Activated naive CD4-positive, alpha-beta T cell treated with anti-CD3 and anti-CD28 coated beads, Interleukin-2, amount 50 U/mL, for 72 hours (primary cell): ENCODE data around the gene KRT20. TPM values are rescaled to one million over a fixed set of nuclear protein-coding genes. Genes with fewer than 3 reads are reported as not detected.
"Not testable (repeated sequence)": the region's sequence is repeated elsewhere in the genome, so short reads cannot be mapped to it uniquely, and the experiment has no call there.

Source experiments
- ATAC-seq, 2 donors: fragments of 150-1000 bp; cut with Tn5 transposase; 2 replicates each; pipeline ENCODE4 v1.10.0; 2021; ENCODE audit warnings: mild to moderate bottlenecking in 2 of 2, moderate library complexity in 2 of 2
- DNase-seq, 2 donors: peaks; one replicate each; pipeline ENCODE4 v3.0.0; 2021 to 2022; ENCODE audit warnings: low spot score in 2 of 2
- H3K27ac Mint-ChIP-seq, 2 donors: one replicate each; pipeline ENCODE4 v1.8.0; 2022; ENCODE audit warnings: mild to moderate bottlenecking in 2 of 2, mixed read lengths in 2 of 2
- H3K36me3 Mint-ChIP-seq, 2 donors: one replicate each; pipeline ENCODE4 v1.8.0; 2022; ENCODE audit warnings: mixed read lengths in 2 of 2
- H3K9me3 Mint-ChIP-seq, 2 donors: one replicate each; pipeline ENCODE4 v1.8.0; 2022; ENCODE audit warnings: mixed read lengths in 2 of 2
- total RNA-seq, 2 donors: library from RNA; stranded (reverse); gene quantifications; one replicate each; pipeline ENCODE4 v1.2.3, GENCODE V29; 2022

Gene KRT20
- total RNA-seq, 2 donors from 2014 or later: not detected

DNA sequence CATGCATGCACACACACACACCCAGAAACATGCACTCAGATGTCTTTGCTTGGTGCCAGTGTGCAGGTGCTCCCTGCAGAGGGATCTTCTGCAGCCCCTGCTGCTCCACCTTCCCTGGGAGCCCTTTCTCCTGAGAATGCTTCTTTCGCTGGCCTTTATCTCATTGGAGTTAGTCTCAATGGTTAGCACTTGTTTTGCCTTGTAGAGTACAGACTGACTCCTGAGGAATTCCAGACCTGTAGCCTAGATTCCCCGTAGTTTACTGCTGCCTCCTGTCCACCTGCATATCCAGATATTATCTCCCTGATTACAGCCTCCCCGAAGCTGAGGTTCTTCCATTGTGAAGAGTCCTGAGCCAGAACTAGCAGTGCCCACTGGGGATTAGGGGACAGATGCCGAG is 14.9 kb downstream of the KRT20 start:
- no peak overlapping the region for H3K27ac Mint-ChIP-seq
- DNase-seq (no peak), ATAC-seq (no peak)
- H3K36me3 Mint-ChIP-seq: no peaks in the 10 kb centered on the region
- no peaks in the 10 kb centered on the region for H3K9me3 Mint-ChIP-seq

DNA sequence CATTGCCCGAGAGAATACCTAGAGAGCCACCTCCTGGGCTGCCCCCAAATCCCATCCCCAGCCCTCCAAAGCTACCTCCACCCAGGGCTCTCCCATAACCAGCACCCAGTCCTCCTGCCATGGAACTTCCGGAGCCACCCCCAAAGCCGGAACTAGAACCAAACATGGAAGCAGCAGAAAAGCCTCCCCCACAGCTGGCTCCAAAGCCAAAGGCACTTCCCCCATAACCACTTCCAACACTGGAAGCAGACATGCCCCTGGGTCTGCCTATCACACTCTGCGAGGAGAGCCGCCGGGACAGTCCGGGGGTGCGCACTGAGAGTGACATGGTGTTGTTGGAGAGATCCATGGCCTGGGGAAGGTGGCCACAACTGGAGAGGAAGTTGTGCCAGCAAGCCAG is 18.2 kb downstream of the KRT20 start, which contains the start of gene KRT12:
Gene KRT12 (minus strand): TSS at position 386 of the 400 bp plus-strand sequence. CDS start 37 bp downstream, at position 349.
- no peaks in the 10 kb centered on the region for H3K36me3 Mint-ChIP-seq
- H3K27ac Mint-ChIP-seq: peak within 1 kb of the TSS in 1 of 2 donors; percentile 50
- DNase-seq (no peak), ATAC-seq (no peak)
- H3K9me3 Mint-ChIP-seq: no peaks in the 10 kb centered on the region

DNA sequence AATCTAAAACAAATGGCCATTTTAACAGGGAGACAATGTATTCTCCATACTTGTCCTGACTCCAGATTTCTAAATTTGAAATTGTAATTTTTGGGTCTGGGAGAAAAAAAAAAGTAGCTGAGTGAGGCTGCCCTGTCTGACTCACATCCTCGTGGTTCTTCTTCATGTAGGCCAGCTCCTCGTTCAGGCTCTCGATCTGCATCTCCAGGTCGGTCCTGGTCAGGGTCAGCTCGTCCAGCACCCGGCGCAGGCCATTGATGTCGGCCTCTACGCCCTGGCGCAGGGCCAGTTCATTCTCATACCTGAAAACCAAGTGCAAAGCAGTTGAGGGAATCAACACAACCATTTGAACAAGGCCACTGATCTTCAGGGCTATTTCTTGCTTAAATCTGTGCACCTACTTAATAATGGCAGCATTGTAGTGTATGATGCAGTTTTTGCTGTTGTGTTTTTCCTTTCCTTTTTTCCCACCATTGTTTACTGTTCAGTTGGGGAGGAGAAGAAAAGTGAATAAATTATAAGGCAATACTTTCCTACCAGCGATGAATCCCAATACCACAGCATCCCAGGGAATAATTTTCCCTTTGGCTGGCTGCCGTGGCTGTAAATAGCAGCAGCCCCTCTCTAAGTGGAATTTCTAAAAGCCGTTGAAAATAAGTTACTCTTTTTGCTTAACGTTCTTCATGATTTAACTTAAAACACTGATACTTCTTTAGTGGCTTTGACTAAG is 20.2 kb downstream of the KRT20 start:
- H3K36me3 Mint-ChIP-seq: no peaks in the 10 kb centered on the region
- no peak for ATAC-seq
- H3K9me3 Mint-ChIP-seq: no peaks in the 10 kb centered on the region
- no peak for DNase-seq
- H3K27ac Mint-ChIP-seq: no peak overlapping the region

DNA sequence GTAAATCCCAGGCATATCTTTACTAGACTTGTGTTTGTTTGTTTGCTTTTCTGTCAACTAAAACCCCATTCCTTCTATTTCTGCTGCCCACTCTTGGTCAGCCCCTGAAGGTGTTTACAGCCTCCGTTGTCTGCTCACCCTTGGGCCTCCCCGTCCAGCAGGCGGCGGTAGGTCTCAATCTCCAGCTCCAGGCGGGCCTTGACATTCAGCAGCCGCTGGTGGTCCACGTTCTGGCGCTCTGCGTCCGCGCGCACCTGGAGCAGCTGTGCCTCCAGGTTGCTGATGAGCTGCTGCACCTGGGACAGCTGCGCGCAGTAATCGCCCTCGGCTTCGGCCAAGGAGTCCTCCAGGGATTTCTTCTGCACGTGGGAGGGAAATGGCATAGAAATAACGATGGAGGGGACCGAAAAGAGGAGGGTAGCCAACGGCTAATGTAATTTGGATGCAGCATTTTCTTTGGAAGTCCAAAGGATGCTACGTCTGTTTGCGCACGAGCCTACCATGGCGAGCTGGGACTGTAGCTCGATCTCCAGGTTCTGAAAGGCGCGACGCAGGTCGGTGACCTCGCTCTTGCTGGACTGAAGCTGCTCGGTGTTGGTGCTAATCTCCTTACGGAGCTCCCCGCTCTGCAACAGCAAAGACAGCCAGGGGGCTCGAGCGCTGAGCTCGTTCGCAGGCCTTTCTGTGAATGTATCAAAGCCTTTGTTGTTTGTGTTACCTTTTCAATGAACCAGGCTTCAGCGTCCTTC is 21.9 kb downstream of the KRT20 start:
- Mint-ChIP-seq H3K36me3 (no peaks in the 10 kb centered on the region), H3K9me3 (no peaks in the 10 kb centered on the region), H3K27ac (no peak overlapping the region)
- DNase-seq (peak in 1 of 2 donors; percentile 5), ATAC-seq (no peak)

- Mint-ChIP-seq H3K36me3 (no peaks in the 10 kb centered on the region), H3K9me3 (no peaks in the 10 kb centered on the region), H3K27ac (peak overlapping the region in 1 of 2 donors; percentile 57)
- ATAC-seq: no peak
- no peak for DNase-seq
Observed at GRCh38 chr17:40859536-40859935, 25.5 kb downstream of the KRT20 start.

GRCh38 chr17:40858667-40859066 is 26.4 kb downstream of the KRT20 start:
- H3K36me3 Mint-ChIP-seq, H3K27ac Mint-ChIP-seq, DNase-seq, ATAC-seq, H3K9me3 Mint-ChIP-seq: not testable (repeated sequence)

GRCh38 chr17:40857535-40857934 is 27.5 kb downstream of the KRT20 start:
- ATAC-seq (no peak), DNase-seq (no peak)
- H3K9me3 Mint-ChIP-seq: no peaks in the 10 kb centered on the region
- H3K27ac Mint-ChIP-seq: no peak overlapping the region
- H3K36me3 Mint-ChIP-seq: no peaks in the 10 kb centered on the region

- H3K9me3 Mint-ChIP-seq: no peaks in the 10 kb centered on the region
- H3K27ac Mint-ChIP-seq: no peak overlapping the region
- DNase-seq (no peak), ATAC-seq (no peak)
- H3K36me3 Mint-ChIP-seq: no peaks in the 10 kb centered on the region
Observed at GRCh38 chr17:40854175-40854814, 30.7 kb downstream of the KRT20 start.

DNA sequence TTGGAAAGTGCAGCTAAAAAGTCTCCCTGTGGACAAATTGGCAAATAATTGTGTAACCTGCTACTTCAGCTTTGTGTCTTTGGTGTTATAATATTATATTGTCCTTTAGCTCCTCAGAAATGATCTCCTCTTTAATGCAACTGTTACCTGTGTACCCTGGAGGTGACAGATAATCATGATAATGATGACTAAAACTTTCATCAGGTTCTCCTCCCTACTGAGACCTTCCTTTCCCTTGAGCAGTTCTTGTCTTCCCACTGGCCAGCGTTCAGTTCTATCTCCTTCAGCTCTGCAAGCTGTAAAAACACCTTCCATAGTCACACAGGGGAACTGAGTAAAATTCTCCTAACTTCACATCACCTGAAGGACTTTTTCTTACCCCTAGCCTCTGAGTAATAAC is 32.7 kb downstream of the KRT20 start:
- ATAC-seq (no peak), DNase-seq (no peak)
- H3K27ac Mint-ChIP-seq: no peak overlapping the region
- no peaks in the 10 kb centered on the region for H3K9me3 Mint-ChIP-seq
- no peaks in the 10 kb centered on the region for H3K36me3 Mint-ChIP-seq

GRCh38 chr17:40850293-40850972 is 34.6 kb downstream of the KRT20 start:
- Mint-ChIP-seq H3K9me3 (no peaks in the 10 kb centered on the region), H3K27ac (no peak overlapping the region), H3K36me3 (no peaks in the 10 kb centered on the region)
- DNase-seq (no peak), ATAC-seq (no peak)

DNA sequence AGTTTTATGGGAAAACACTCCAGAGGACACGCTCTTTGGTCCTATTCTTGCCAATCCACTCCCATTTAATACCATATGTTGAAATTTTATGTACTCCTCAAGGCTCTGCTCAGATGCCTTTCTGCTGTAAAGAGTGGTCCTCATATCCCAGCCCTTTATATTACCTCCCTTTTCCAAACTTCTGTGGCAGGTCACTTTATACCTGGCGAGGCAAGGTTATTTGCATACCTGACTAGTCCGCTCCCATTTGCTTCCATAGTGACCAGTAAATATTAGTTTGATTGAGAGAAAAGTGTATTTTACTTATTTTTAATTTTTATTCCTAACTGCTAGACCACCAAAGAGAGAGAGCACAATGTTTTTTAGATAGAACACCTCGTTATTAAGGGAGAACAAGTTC is 35.3 kb downstream of the KRT20 start:
- Mint-ChIP-seq H3K36me3 (no peaks in the 10 kb centered on the region), H3K9me3 (no peaks in the 10 kb centered on the region), H3K27ac (no peak overlapping the region)
- no peak for ATAC-seq
- DNase-seq: no peak

GRCh38 chr17:40848583-40849235 is 36.3 kb downstream of the KRT20 start:
- DNase-seq: no peak
- ATAC-seq: no peak
- Mint-ChIP-seq H3K9me3 (no peaks in the 10 kb centered on the region), H3K27ac (no peak overlapping the region), H3K36me3 (no peaks in the 10 kb centered on the region)

DNA sequence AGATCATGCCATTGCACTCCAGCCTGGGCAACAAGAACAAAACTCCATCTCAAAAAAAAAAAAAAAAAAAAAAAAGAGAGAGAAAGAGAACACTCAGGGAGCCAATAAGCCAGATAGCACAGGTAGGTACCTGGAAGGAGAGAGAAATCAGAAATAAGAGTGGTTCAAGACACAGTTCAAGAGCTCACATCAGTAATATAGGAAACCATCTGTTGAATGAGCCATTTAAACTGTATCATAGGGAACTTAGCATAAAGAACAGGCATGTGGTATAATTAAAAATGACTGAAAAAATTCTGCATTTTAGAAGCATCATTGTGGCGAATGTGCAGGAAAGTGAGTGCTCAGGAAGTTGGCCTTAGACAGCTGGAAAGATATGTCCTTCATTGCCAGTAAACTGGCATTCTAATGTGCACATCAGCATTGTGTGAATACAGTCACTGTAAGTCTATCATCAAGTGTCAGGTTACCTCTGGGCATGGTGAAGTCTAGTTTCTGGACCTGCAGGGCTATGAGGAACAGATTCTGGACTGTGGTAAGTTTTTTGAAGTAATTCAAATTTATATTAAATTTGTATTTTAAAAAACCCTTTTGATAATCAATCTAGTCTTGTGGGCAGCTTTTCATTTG is 38.4 kb downstream of the KRT20 start:
- Mint-ChIP-seq H3K27ac (no peak overlapping the region), H3K9me3 (no peaks in the 10 kb centered on the region), H3K36me3 (no peaks in the 10 kb centered on the region)
- ATAC-seq (no peak), DNase-seq (no peak)

GRCh38 chr17:40844671-40845107 is 40.4 kb downstream of the KRT20 start:
- H3K9me3 Mint-ChIP-seq: no peaks in the 10 kb centered on the region
- no peak for ATAC-seq
- H3K27ac Mint-ChIP-seq: no peak overlapping the region
- no peaks in the 10 kb centered on the region for H3K36me3 Mint-ChIP-seq
- no peak for DNase-seq

DNA sequence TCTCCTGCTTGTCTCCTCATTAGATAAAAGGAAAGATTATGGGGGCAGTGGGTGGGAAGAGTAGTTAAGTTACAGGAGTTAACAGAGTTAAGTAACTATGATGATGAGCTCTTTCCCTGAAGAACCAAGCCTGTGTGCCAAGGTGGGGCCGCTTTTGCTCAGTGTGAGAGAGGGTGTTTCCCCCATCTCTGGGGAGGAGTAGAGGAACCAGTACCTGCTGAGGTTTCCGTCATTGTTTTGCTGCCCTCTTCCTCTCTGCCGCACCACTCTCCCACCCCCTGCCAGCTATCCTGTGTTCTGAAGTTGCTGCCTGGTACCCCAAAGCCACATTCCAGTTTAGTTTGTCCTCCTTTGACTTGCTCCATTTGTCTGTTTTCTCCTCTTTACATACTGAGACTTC is 41.8 kb downstream of the KRT20 start:
- no peak for ATAC-seq
- peak overlapping the region in 1 of 2 donors; percentile 2 for H3K27ac Mint-ChIP-seq

GRCh38 chr17:40841246-40841645 is 43.8 kb downstream of the KRT20 start:
- Mint-ChIP-seq H3K9me3 (no peaks in the 10 kb centered on the region), H3K27ac (no peak overlapping the region), H3K36me3 (no peaks in the 10 kb centered on the region)
- ATAC-seq (no peak), DNase-seq (no peak)

More for the DNA sequence above, 41.8 kb downstream of the KRT20 start:
- Mint-ChIP-seq H3K9me3 (no peaks in the 10 kb centered on the region), H3K36me3 (no peaks in the 10 kb centered on the region)
- no peak for DNase-seq
